WTC11 (cell line): ENCODE measurements around the gene NKIRAS2.

Experiments
- NFATC4 ChIP-seq: fragments of 250-450 bp; sonication (Bioruptor Pico); IDR thresholded peaks from 2 replicates; pipeline ENCODE4 v1.9.0; 2021; ENCODE audit warnings: mild to moderate bottlenecking
- TEAD4 ChIP-seq: sonication (generic); formaldehyde crosslinking; IDR thresholded peaks from 2 replicates; pipeline ENCODE4 v1.8.0; 2022; ENCODE audit warnings: mild to moderate bottlenecking, missing genetic modification reagents
- TF ChIP-seq, protein P1 (sequence below): fragments of 200-600 bp; IDR thresholded peaks from 2 replicates; pipeline ENCODE4 v1.8.0; 2022; ENCODE audit warnings: antibody characterized with exemption
- TF ChIP-seq, protein P2 (sequence below): sonication (generic); formaldehyde crosslinking; IDR thresholded peaks from 2 replicates; pipeline ENCODE4 v1.8.0; 2022; ENCODE audit warnings: mild to moderate bottlenecking, missing genetic modification reagents

DNA sequence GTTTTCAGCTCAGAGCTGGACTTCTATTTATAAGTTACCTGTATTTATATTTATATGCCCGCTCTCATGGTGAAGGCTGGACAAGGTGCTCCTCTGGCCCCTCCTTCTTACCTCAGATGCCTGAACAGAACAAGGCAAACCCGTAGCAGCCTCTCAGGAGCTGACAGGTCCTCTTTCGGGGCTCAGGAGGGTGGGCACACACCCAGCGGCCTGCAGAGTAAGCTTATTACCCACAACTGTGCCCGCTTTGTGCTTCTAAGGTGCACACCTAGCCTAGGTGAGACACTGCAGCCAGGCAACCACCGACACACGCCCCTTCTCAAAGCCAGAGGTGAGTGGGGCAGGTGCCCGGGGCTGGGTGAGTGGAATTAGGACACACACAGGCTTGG, 5.3 kb downstream of the NKIRAS2 start:
- TF ChIP-seq, protein P1, sequence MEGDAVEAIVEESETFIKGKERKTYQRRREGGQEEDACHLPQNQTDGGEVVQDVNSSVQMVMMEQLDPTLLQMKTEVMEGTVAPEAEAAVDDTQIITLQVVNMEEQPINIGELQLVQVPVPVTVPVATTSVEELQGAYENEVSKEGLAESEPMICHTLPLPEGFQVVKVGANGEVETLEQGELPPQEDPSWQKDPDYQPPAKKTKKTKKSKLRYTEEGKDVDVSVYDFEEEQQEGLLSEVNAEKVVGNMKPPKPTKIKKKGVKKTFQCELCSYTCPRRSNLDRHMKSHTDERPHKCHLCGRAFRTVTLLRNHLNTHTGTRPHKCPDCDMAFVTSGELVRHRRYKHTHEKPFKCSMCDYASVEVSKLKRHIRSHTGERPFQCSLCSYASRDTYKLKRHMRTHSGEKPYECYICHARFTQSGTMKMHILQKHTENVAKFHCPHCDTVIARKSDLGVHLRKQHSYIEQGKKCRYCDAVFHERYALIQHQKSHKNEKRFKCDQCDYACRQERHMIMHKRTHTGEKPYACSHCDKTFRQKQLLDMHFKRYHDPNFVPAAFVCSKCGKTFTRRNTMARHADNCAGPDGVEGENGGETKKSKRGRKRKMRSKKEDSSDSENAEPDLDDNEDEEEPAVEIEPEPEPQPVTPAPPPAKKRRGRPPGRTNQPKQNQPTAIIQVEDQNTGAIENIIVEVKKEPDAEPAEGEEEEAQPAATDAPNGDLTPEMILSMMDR, result no peak; the same call in none of the 2 replicates
- no peak for TF ChIP-seq TEAD4 (CRISPR knock-in tag)
- no peak for TF ChIP-seq NFATC4 (CRISPR knock-in tag)
- TF ChIP-seq, protein P2, sequence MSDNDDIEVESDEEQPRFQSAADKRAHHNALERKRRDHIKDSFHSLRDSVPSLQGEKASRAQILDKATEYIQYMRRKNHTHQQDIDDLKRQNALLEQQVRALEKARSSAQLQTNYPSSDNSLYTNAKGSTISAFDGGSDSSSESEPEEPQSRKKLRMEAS (CRISPR knock-in tag), result no peak
